Fibroblast of lung (primary cell): ENCODE results near the gene TPO.

Source experiments
- CTCF ChIP-seq, 2 donors: IDR thresholded peaks in 1 of 2; conservative IDR thresholded peaks in 1 of 2; 1 replicate in 1 of 2; 2 replicates in 1 of 2; pipeline ENCODE4 v1.5.1; 2011 to 2012; ENCODE audit warnings: low read length in 2 of 2, control low read depth in 1 of 2, inconsistent platforms in 1 of 2, low read depth in 1 of 2, mild to moderate bottlenecking in 1 of 2
- EZH2 ChIP-seq: IDR thresholded peaks from 2 replicates; pipeline ENCODE4 v1.5.1; 2012; ENCODE audit warnings: low read length, control low read depth, mild to moderate bottlenecking; ENCODE audit errors: missing control alignments

GRCh38 chr2:1548910-1549673 is 135.8 kb downstream of the TPO start:
- TF ChIP-seq CTCF (conservative IDR thresholded peaks at IDR 0.05 in 1 of 2, IDR thresholded peaks at IDR 0.05 in 1 of 2; ENCODE audit: low read depth in 1 of 2, low read length in 2 of 2) (no peak), EZH2 (no peak)
